HEK293 (cell line): Measurements from ENCODE around the gene FSD2.

Source experiments
- ATF2 ChIP-seq: fragments of 450-650 bp; formaldehyde crosslinking; IDR thresholded peaks from 2 replicates; pipeline ENCODE4 v1.5.1; 2016; ENCODE audit warnings: missing biosample characterization, missing genetic modification characterization, low read depth
- GLI4 ChIP-seq: fragments of 450-650 bp; formaldehyde crosslinking; IDR thresholded peaks from 2 replicates; pipeline ENCODE4 v1.5.1; 2016; ENCODE audit warnings: missing biosample characterization, missing genetic modification characterization
- HOXD13 ChIP-seq: sonication (generic); formaldehyde crosslinking; IDR thresholded peaks from 2 replicates; pipeline ENCODE4 v1.8.0; 2022; ENCODE audit warnings: missing genetic modification reagents, borderline replicate concordance
- KLF16 ChIP-seq: fragments of 450-650 bp; formaldehyde crosslinking; IDR thresholded peaks from 2 replicates; pipeline ENCODE4 v1.5.1; 2017; ENCODE audit warnings: missing biosample characterization, missing genetic modification characterization
- OSR2 ChIP-seq: fragments of 450-650 bp; formaldehyde crosslinking; IDR thresholded peaks from 2 replicates; pipeline ENCODE4 v1.5.1; 2016; ENCODE audit warnings: missing biosample characterization, missing genetic modification characterization
- RBAK ChIP-seq: fragments of 450-650 bp; formaldehyde crosslinking; IDR thresholded peaks from 2 replicates; pipeline ENCODE4 v1.5.1; 2016; ENCODE audit warnings: missing biosample characterization, missing genetic modification characterization
- SP2 ChIP-seq: fragments of 450-650 bp; formaldehyde crosslinking; IDR thresholded peaks from 2 replicates; pipeline ENCODE4 v1.5.1; 2016; ENCODE audit warnings: missing biosample characterization, missing genetic modification characterization
- SP3 ChIP-seq: fragments of 450-650 bp; formaldehyde crosslinking; IDR thresholded peaks from 2 replicates; pipeline ENCODE4 v1.5.1; 2016; ENCODE audit warnings: missing biosample characterization, missing genetic modification characterization
- SP7 ChIP-seq: fragments of 450-650 bp; formaldehyde crosslinking; IDR thresholded peaks from 2 replicates; pipeline ENCODE4 v1.5.1; 2016; ENCODE audit warnings: missing biosample characterization, missing genetic modification characterization
- WT1 ChIP-seq: fragments of 450-650 bp; formaldehyde crosslinking; IDR thresholded peaks from 2 replicates; pipeline ENCODE4 v1.5.1; 2016; ENCODE audit warnings: missing biosample characterization, missing genetic modification characterization
- ZBTB10 ChIP-seq: fragments of 450-650 bp; formaldehyde crosslinking; IDR thresholded peaks from 2 replicates; pipeline ENCODE4 v1.5.1; 2016; ENCODE audit warnings: missing biosample characterization, missing genetic modification characterization
- ZBTB11 ChIP-seq: fragments of 450-650 bp; formaldehyde crosslinking; conservative IDR thresholded peaks from 2 replicates; pipeline ENCODE4 v1.5.1; 2016; ENCODE audit warnings: low read depth, missing biosample characterization, missing genetic modification characterization
- ZBTB8A ChIP-seq: fragments of 450-650 bp; formaldehyde crosslinking; IDR thresholded peaks from 2 replicates; pipeline ENCODE4 v1.5.1; 2016; ENCODE audit warnings: missing biosample characterization, missing genetic modification characterization
- ZNF112 ChIP-seq: fragments of 450-650 bp; formaldehyde crosslinking; IDR thresholded peaks from 2 replicates; pipeline ENCODE4 v1.5.0; 2017; ENCODE audit warnings: missing biosample characterization, missing genetic modification characterization
- ZNF133 ChIP-seq: fragments of 450-650 bp; formaldehyde crosslinking; IDR thresholded peaks from 2 replicates; pipeline ENCODE4 v1.5.1; 2016; ENCODE audit warnings: missing biosample characterization, missing genetic modification characterization
- ZNF18 ChIP-seq: fragments of 450-650 bp; formaldehyde crosslinking; IDR thresholded peaks from 2 replicates; pipeline ENCODE4 v1.5.1; 2016; ENCODE audit warnings: missing biosample characterization, missing genetic modification characterization
- ZNF239 ChIP-seq: fragments of 450-650 bp; formaldehyde crosslinking; IDR thresholded peaks from 2 replicates; pipeline ENCODE4 v1.5.1; 2016; ENCODE audit warnings: missing biosample characterization, missing genetic modification characterization
- ZNF37A ChIP-seq: fragments of 450-650 bp; IDR thresholded peaks from 2 replicates; pipeline ENCODE4 v1.5.1; 2018; ENCODE audit warnings: missing biosample characterization, missing genetic modification characterization
- ZNF521 ChIP-seq: fragments of 450-650 bp; formaldehyde crosslinking; IDR thresholded peaks from 2 replicates; pipeline ENCODE4 v1.5.1; 2017; ENCODE audit warnings: missing biosample characterization, mild to moderate bottlenecking, missing genetic modification characterization
- ZNF626 ChIP-seq: fragments of 450-650 bp; sonication (Bioruptor Pico); formaldehyde crosslinking; IDR thresholded peaks from 2 replicates; pipeline ENCODE4 v1.5.1; 2018; ENCODE audit warnings: missing biosample characterization, missing genetic modification characterization, inconsistent platforms
- ZNF692 ChIP-seq: fragments of 450-650 bp; formaldehyde crosslinking; IDR thresholded peaks from 2 replicates; pipeline ENCODE4 v1.5.1; 2016; ENCODE audit warnings: missing biosample characterization, missing genetic modification characterization
- ZNF768 ChIP-seq: fragments of 450-650 bp; formaldehyde crosslinking; IDR thresholded peaks from 2 replicates; pipeline ENCODE4 v1.5.1; 2018; ENCODE audit warnings: missing biosample characterization, mild to moderate bottlenecking, missing genetic modification characterization
- ZNF792 ChIP-seq: fragments of 450-650 bp; formaldehyde crosslinking; IDR thresholded peaks from 2 replicates; pipeline ENCODE4 v1.5.1; 2016; ENCODE audit warnings: missing biosample characterization, missing genetic modification characterization
- ZNF843 ChIP-seq: fragments of 450-650 bp; formaldehyde crosslinking; IDR thresholded peaks from 2 replicates; pipeline ENCODE4 v1.5.1; 2016; ENCODE audit warnings: missing biosample characterization, missing genetic modification characterization
- ZSCAN16 ChIP-seq: fragments of 450-650 bp; formaldehyde crosslinking; IDR thresholded peaks from 2 replicates; pipeline ENCODE4 v1.5.1; 2016; ENCODE audit warnings: missing biosample characterization, missing genetic modification characterization
- ZSCAN30 ChIP-seq: fragments of 450-650 bp; IDR thresholded peaks from 2 replicates; pipeline ENCODE4 v1.5.1; 2018; ENCODE audit warnings: missing biosample characterization, mild to moderate bottlenecking, missing genetic modification characterization, moderate library complexity
- ZSCAN5A ChIP-seq: fragments of 450-650 bp; formaldehyde crosslinking; IDR thresholded peaks from 2 replicates; pipeline ENCODE4 v1.5.1; 2016; ENCODE audit warnings: missing biosample characterization, missing genetic modification characterization

Gene FSD2

GRCh38 chr15:82809308-82810060, 3.6 kb upstream of the FSD2 start, which contains the start of gene WHAMM (continued):
- TF ChIP-seq ZBTB11 (no peak), RBAK (tag by site-specific recombination) (no peak), ZBTB10 (no peak), ZNF521 (no peak), ZNF692 (tag by site-specific recombination) (peak; percentile 75), ZNF133 (tag by site-specific recombination) (no peak), ZNF18 (tag by site-specific recombination) (no peak), ZNF112 (tag by site-specific recombination) (no peak), ZSCAN30 (tag by site-specific recombination) (peak; percentile 85), SP7 (tag by site-specific recombination) (peak; percentile 67; the same call in 1 of the 2 replicates), WT1 (tag by site-specific recombination) (no peak), KLF16 (tag by site-specific recombination) (0 out of 2 replicates have a peak, but pooled peaks have one; percentile 66), SP3 (tag by site-specific recombination) (peak; percentile 65), GLI4 (tag by site-specific recombination) (no peak), ZBTB8A (tag by site-specific recombination) (peak; percentile 83), OSR2 (tag by site-specific recombination) (no peak), ZSCAN16 (no peak), SP2 (tag by site-specific recombination) (peak; percentile 95), ATF2 (tag by site-specific recombination) (no peak), ZNF626 (tag by site-specific recombination) (no peak), HOXD13 (CRISPR knock-in tag) (no peak), ZNF768 (tag by site-specific recombination) (no peak), ZNF843 (tag by site-specific recombination) (0 out of 2 replicates have a peak, but pooled peaks have one; percentile 27), ZSCAN5A (no peak), ZNF37A (tag by site-specific recombination) (no peak), ZNF792 (tag by site-specific recombination) (no peak), ZNF239 (tag by site-specific recombination) (no peak)
